ENCODE measurements around the gene ARID5B. TPM values are rescaled to one million over a fixed set of nuclear protein-coding genes. Genes with fewer than 3 reads are reported as not detected.
A peak's percentile ranks its signal among the peaks of the same experiment; 100 is the strongest.

ARID5B gene
- total and polyA plus RNA-seq, 7 donors, result 8.5 to 166 (median 75.9) TPM

DNA sequence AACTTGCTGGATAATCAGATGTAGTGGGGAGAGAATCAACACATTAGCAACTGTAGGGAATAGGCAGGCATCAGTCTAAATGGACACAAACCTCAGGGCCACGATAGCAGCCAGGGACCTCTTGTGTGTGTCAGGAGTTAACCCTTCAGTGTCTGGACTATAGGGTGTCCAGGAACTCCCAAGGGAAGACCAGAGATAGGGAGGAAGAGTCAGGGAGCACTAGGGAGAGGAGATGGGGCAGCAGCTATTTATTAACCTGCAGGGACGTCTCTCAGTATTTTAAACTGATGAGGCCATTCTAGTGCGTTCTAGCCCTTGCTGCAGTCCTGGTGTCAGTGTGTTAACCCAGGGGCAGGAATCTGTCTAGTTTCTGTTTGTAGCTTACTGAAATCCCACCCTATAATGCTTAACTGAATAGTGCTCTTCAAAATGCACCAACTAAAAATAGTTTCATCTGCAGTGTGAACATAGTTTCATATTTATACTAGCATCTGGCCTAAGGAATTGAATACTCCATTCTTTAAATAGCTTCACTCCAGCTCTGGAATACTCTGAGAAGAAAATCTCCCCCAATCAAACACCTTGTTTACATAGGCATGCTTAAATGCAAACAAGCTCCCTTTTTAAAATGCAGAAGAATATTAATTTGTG, 62.7 kb downstream of the ARID5B start:
- H3K27ac ChIP-seq, result peak overlapping the region; percentile 39
- intact Hi-C loops (cut with DNase I), result no loop called here
- H3K27me3 ChIP-seq (ENCODE audit: insufficient read depth in 3 of 3, low read length in 2 of 3), result no peaks in the 10 kb centered on the region
- no peaks in the 10 kb centered on the region for H3K36me3 ChIP-seq (ENCODE audit: insufficient read depth in 1 of 2, low read depth in 1 of 2)
- peaks cover 32% of the 10 kb centered on the region for H3K4me1 ChIP-seq
- ATAC-seq (peak in 3 of 4 donors; percentile 52 to 53 (median 52)), DNase-seq (no peak)
- H3K9me3 ChIP-seq, result no peaks in the 10 kb centered on the region
- peak overlapping the region; percentile 45 for H3K4me3 ChIP-seq
- TF ChIP-seq, protein P1, sequence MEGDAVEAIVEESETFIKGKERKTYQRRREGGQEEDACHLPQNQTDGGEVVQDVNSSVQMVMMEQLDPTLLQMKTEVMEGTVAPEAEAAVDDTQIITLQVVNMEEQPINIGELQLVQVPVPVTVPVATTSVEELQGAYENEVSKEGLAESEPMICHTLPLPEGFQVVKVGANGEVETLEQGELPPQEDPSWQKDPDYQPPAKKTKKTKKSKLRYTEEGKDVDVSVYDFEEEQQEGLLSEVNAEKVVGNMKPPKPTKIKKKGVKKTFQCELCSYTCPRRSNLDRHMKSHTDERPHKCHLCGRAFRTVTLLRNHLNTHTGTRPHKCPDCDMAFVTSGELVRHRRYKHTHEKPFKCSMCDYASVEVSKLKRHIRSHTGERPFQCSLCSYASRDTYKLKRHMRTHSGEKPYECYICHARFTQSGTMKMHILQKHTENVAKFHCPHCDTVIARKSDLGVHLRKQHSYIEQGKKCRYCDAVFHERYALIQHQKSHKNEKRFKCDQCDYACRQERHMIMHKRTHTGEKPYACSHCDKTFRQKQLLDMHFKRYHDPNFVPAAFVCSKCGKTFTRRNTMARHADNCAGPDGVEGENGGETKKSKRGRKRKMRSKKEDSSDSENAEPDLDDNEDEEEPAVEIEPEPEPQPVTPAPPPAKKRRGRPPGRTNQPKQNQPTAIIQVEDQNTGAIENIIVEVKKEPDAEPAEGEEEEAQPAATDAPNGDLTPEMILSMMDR (IDR thresholded peaks at IDR 0.05), result no peak
- WGBS, 3 donors, result 14 to 37% (median 19%) methylated on average over 3 of the region's 3 CpGs

DNA sequence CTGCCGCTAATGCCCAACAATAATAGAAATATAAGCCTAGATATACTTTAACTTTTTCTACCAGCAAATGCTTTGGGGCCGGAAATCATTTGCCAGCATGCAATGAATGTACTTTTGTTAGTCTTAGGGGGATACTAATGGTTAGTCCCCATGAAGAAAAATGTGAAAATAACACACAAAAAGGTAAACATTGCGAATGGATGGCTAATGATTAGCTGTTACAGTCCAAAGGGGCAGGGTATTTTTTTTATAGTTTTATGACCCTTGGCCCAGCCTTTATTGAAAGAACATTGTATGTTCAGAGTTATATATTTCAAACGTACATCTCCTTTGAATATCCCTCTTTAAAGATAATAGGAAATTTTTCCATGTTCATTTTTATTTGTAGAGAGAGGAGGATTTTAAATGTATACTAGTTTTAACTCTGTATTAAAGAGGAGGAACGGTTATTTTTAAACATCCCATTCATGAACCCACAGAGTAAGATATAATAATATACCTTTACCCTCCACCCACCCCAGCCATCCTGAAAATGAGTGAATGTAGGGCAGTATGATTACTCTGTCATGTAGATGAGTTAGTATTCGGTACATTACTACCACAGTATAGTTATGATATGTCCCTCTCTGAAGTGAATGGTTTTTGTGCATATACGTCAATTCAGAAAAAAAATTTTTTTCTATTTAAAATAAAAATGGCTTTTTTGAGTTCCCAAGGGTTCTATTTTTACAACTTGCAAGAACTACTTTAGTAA, 63.6 kb downstream of the ARID5B start:
- Histone ChIP-seq H3K4me3 (no peak overlapping the region), H3K36me3 (ENCODE audit: insufficient read depth in 1 of 2, low read depth in 1 of 2) (no peaks in the 10 kb centered on the region), H3K4me1 (peaks cover 32% of the 10 kb centered on the region), H3K27me3 (ENCODE audit: insufficient read depth in 3 of 3, low read length in 2 of 3) (no peaks in the 10 kb centered on the region), H3K9me3 (no peaks in the 10 kb centered on the region), H3K27ac (peak overlapping the region; percentile 39)
- 86 to 89% (median 87%) methylated on average over 7 of the region's 7 CpGs for WGBS, 3 donors
- ATAC-seq (no peak), DNase-seq (no peak)
- intact Hi-C loops (cut with DNase I), result no loop called here
- TF ChIP-seq, protein P1 (IDR thresholded peaks at IDR 0.05), result no peak

DNA sequence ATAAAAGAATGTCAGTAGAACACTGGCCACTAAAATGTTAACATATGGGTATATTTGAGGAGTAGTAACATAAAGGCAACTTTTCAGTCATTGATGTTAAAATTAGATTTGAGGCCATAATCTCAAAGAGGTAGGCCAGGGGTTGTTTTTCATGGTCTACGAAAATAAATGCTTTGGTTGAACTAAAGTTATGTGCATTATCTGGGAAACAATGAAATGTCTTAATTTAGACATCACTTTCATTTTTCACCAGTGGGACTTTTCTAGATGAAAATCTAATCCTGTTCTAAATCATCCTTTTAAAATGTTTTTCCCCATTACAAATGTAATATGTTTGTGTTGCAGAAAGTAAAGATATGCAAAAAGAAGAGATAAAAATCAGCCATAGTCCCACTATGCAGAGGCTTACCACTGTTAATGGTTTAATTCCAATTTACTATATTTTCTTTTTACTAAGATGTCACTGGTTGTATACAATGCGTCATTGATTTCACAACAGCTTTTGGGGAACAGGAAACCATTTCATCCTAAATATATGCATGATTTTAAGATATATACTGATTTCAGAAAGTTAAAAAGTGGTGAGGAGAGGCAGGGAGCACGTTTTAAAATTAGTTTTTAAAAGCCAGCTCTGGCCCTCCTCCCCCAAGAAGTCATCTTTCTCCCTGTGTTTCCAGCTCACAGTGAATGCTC, 64.3 kb downstream of the ARID5B start:
- TF ChIP-seq, protein P1 (IDR thresholded peaks at IDR 0.05), result no peak
- H3K27ac ChIP-seq, result no peak overlapping the region
- no peak overlapping the region for H3K4me3 ChIP-seq
- H3K9me3 ChIP-seq, result no peaks in the 10 kb centered on the region
- no peaks in the 10 kb centered on the region for H3K36me3 ChIP-seq (ENCODE audit: insufficient read depth in 1 of 2, low read depth in 1 of 2)
- WGBS, 3 donors, result 50 to 73% (median 58%) methylated on average over 3 of the region's 3 CpGs
- no peak for ATAC-seq
- H3K27me3 ChIP-seq (ENCODE audit: insufficient read depth in 3 of 3, low read length in 2 of 3), result no peaks in the 10 kb centered on the region
- intact Hi-C loops (cut with DNase I), result no loop called here
- H3K4me1 ChIP-seq, result peaks cover 34% of the 10 kb centered on the region
- no peak for DNase-seq

DNA sequence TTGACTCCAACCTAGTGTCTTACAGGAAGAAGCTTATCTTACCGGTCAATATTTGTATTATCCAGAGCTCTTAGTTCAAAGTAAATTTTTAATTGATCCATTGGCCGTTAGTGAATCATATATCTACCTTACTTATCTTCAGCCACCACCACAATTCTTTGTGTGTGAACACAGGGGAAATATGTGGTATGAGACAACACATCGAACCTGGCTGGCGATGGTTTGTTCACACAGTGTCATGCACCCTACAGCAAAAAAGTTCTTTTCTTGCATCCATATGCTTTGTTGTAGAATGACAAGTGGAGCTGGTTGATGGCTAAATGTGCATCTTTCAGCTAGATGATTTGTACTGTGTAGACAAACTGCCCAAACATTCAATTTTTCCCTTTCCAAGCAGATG, 65.8 kb downstream of the ARID5B start:
- H3K27ac ChIP-seq, result no peak overlapping the region
- H3K9me3 ChIP-seq, result no peaks in the 10 kb centered on the region
- no peak for ATAC-seq
- intact Hi-C loops (cut with DNase I), result no loop called here
- TF ChIP-seq, protein P1 (IDR thresholded peaks at IDR 0.05), result no peak
- 96 to 97% (median 97%) methylated on average over 4 of the region's 4 CpGs for WGBS, 3 donors
- peaks cover 34% of the 10 kb centered on the region for H3K4me1 ChIP-seq
- no peak for DNase-seq
- no peak overlapping the region for H3K4me3 ChIP-seq
- H3K27me3 ChIP-seq (ENCODE audit: insufficient read depth in 3 of 3, low read length in 2 of 3), result no peaks in the 10 kb centered on the region
- no peaks in the 10 kb centered on the region for H3K36me3 ChIP-seq (ENCODE audit: insufficient read depth in 1 of 2, low read depth in 1 of 2)

All from psoas muscle (tissue), 8 donors.